ENCODE results near the gene PHRF1. TPM values are rescaled to one million over a fixed set of nuclear protein-coding genes. Genes with fewer than 3 reads are reported as not detected.
A peak's percentile ranks its signal among the peaks of the same experiment; 100 is the strongest.

PHRF1 gene
- total RNA-seq, 1 experiment from 2014 or later: 45.5 TPM

GRCh38 chr11:615504-616319 is 39.4 kb downstream of the PHRF1 start, which contains the start of gene IRF7:
IRF7 (minus strand) TSS chr11:615950; CDS start chr11:615364, 586 bp downstream.
- peaks cover 8 to 42% of the 10 kb centered on the region in 2 experiments for H3K4me1 ChIP-seq (ENCODE audit: control insufficient read depth in 1 of 2, insufficient read depth in 2 of 2, low read length in 2 of 2)
- peak; percentile 86 for ATAC-seq
- H2AFZ ChIP-seq (ENCODE audit: low read depth, low read length, poor library complexity, severe bottlenecking): no peak within 1 kb of the TSS
- H3K9ac ChIP-seq (ENCODE audit: low read length): peak within 1 kb of the TSS; percentile 74
- ChIA-PET POLR2A (interaction anchor here (1.7 kb wide), 1 partner anchor 40 kb away, joined by 4 read pairs; the partner anchor contains the start of gene PHRF1), CTCF (no interaction called here), RAD21 (ENCODE audit: low non-redundant PET in 1 of 2, low total read pairs in 2 of 2, uncharacterized antibody in 2 of 2, unreplicated experiment in 2 of 2) (no interaction called here)
- TSS peak; percentile 76 for BruUV-seq (replicated peaks)
- H3K36me3 ChIP-seq (ENCODE audit: control insufficient read depth in 1 of 2, insufficient read depth in 2 of 2, low read length in 2 of 2): peaks cover 10 to 20% of the 10 kb centered on the region in 2 experiments; a peak in 3 of 4 replicates
- H3K27ac ChIP-seq (ENCODE audit: low read depth, low read length): peak within 1 kb of the TSS; percentile 69
- H3K4me3 ChIP-seq (replicated peaks in 1 of 2; ENCODE audit: low read depth in 1 of 2, low read length in 2 of 2): peak within 1 kb of the TSS; percentile 62 to 68
- intact Hi-C loops (cut with micrococcal nuclease): no loop called here
- peak within 1 kb of the TSS; percentile 95 for H3K4me2 ChIP-seq (ENCODE audit: low read length)
- H3K79me2 ChIP-seq (ENCODE audit: insufficient read depth, low read length): peaks cover 27% of the 10 kb centered on the region; the same call in 1 of the 2 replicates
- H3K9me2 ChIP-seq (ENCODE audit: insufficient read depth): no peaks in the 10 kb centered on the region
- peak; percentile 73 for DNase-seq (ENCODE audit: low read depth, low spot score)
- no peaks in the 10 kb centered on the region for H3K9me3 ChIP-seq (ENCODE audit: control insufficient read depth in 1 of 2, insufficient read depth in 1 of 2, low read depth in 1 of 2, low read length in 2 of 2)
- TF ChIP-seq POLR2AphosphoS5 (IDR thresholded peaks at IDR 0.05; ENCODE audit: low read depth, low read length) (peak; percentile 91), RAD21 (IDR thresholded peaks at IDR 0.05; ENCODE audit: low read depth) (no peak), TCF7L2 (IDR thresholded peaks at IDR 0.05; ENCODE audit: borderline replicate concordance, extremely low read depth, insufficient read depth, insufficient read length) (peak; percentile 68), ZFX (IDR thresholded peaks at IDR 0.05) (peak; percentile 32; the same call in 1 of the 2 replicates), CBX3 (IDR thresholded peaks at IDR 0.05; ENCODE audit: low read depth) (no peak), ELF1 (IDR thresholded peaks at IDR 0.05; ENCODE audit: borderline replicate concordance, low read depth) (no peak), YY1 (IDR thresholded peaks at IDR 0.05; ENCODE audit: extremely low read depth, insufficient replicate concordance, low read depth, low read length) (peak; percentile 6), SRF (IDR thresholded peaks at IDR 0.05; ENCODE audit: low read depth) (no peak), EZH2 (IDR thresholded peaks at IDR 0.05) (no peak), POLR2A (IDR thresholded peaks at IDR 0.05; ENCODE audit: borderline replicate concordance, extremely low read depth, insufficient read depth, insufficient read length) (peak; percentile 54), MAX (IDR thresholded peaks at IDR 0.05) (peak; percentile 48; the same call in 1 of the 2 replicates), SIN3A (IDR thresholded peaks at IDR 0.05; ENCODE audit: low read depth) (no peak; the same call in 1 of the 2 replicates), ZBTB33 (IDR thresholded peaks at IDR 0.05; ENCODE audit: extremely low read depth, insufficient replicate concordance, low read length) (peak; percentile 16), JUND (IDR thresholded peaks at IDR 0.05) (no peak), ZNF274 (IDR thresholded peaks at IDR 0.05; ENCODE audit: low read depth, low read length) (no peak), CTCF (IDR thresholded peaks at IDR 0.05 in 2 of 3, conservative IDR thresholded peaks at IDR 0.05 in 1 of 3; ENCODE audit: borderline replicate concordance in 1 of 3, insufficient read depth in 1 of 3, low read depth in 2 of 3, low read length in 2 of 3) (no peak)
- peaks cover 13% of the 10 kb centered on the region; the same call in 1 of the 2 replicates for H4K20me1 ChIP-seq (ENCODE audit: insufficient read depth)
- H3K27me3 ChIP-seq (ENCODE audit: insufficient read depth, low read length): no peaks in the 10 kb centered on the region

All from HCT116 (cell line).